ENCODE data around the gene FBXO10. TPM values are rescaled to one million over a fixed set of nuclear protein-coding genes. Genes with fewer than 3 reads are reported as not detected.
"Not testable (repeated sequence)": the region's sequence is repeated elsewhere in the genome, so short reads cannot be mapped to it uniquely, and the experiment has no call there.

Gene FBXO10
- total RNA-seq, 1 donor: 28.6 TPM

GRCh38 chr9:37476930-37477329 is 99.2 kb downstream of the FBXO10 start:
- Histone ChIP-seq H3K79me2 (ENCODE audit: insufficient read depth, low read length) (no peaks in the 10 kb centered on the region), H3K27me3 (ENCODE audit: insufficient read depth, low read length) (peaks cover 7% of the 10 kb centered on the region), H3K36me3 (ENCODE audit: insufficient read depth, low read length) (no peaks in the 10 kb centered on the region), H3K9me3 (ENCODE audit: low read depth, low read length) (no peaks in the 10 kb centered on the region), H2AFZ (ENCODE audit: low read length) (no peak overlapping the region), H4K20me1 (ENCODE audit: insufficient read depth, low read length) (no peaks in the 10 kb centered on the region), H3K27ac (ENCODE audit: low read depth, low read length) (no peak overlapping the region), H3K4me1 (ENCODE audit: insufficient read depth, low read length) (peaks cover 5% of the 10 kb centered on the region), H3K4me3 (ENCODE audit: insufficient read depth, low read length) (no peak overlapping the region), H3K4me2 (ENCODE audit: insufficient read depth, low read length) (no peak overlapping the region)
- no peak for TF ChIP-seq CTCF (IDR thresholded peaks at IDR 0.05; ENCODE audit: extremely low read depth, low read depth, low read length)
- no peak for DNase-seq (ENCODE audit: insufficient read length, low spot score, missing footprints)

- peaks cover 10% of the 10 kb centered on the region for H3K4me1 ChIP-seq (ENCODE audit: insufficient read depth, low read length)
- TF ChIP-seq CTCF (IDR thresholded peaks at IDR 0.05; ENCODE audit: extremely low read depth, low read depth, low read length): no peak
- DNase-seq (ENCODE audit: insufficient read length, low spot score, missing footprints): no peak
- H3K9me3 ChIP-seq (ENCODE audit: low read depth, low read length): no peaks in the 10 kb centered on the region
- H3K27me3 ChIP-seq (ENCODE audit: insufficient read depth, low read length): peaks cover 4% of the 10 kb centered on the region
- no peak overlapping the region for H2AFZ ChIP-seq (ENCODE audit: low read length)
- H3K27ac ChIP-seq (ENCODE audit: low read depth, low read length): no peak overlapping the region
- H3K79me2 ChIP-seq (ENCODE audit: insufficient read depth, low read length): no peaks in the 10 kb centered on the region
- no peak overlapping the region for H3K4me3 ChIP-seq (ENCODE audit: insufficient read depth, low read length)
- H3K36me3 ChIP-seq (ENCODE audit: insufficient read depth, low read length): no peaks in the 10 kb centered on the region
- H3K4me2 ChIP-seq (ENCODE audit: insufficient read depth, low read length): no peak overlapping the region
- H4K20me1 ChIP-seq (ENCODE audit: insufficient read depth, low read length): no peaks in the 10 kb centered on the region
Measured at GRCh38 chr9:37474438-37474837, 101.7 kb downstream of the FBXO10 start.

GRCh38 chr9:37473982-37474381 is 102.2 kb downstream of the FBXO10 start:
- H3K4me1 ChIP-seq (ENCODE audit: insufficient read depth, low read length); H3K4me2 ChIP-seq (ENCODE audit: insufficient read depth, low read length); DNase-seq (ENCODE audit: insufficient read length, low spot score, missing footprints); H3K27me3 ChIP-seq (ENCODE audit: insufficient read depth, low read length); H4K20me1 ChIP-seq (ENCODE audit: insufficient read depth, low read length); H3K9me3 ChIP-seq (ENCODE audit: low read depth, low read length); H3K79me2 ChIP-seq (ENCODE audit: insufficient read depth, low read length); H3K4me3 ChIP-seq (ENCODE audit: insufficient read depth, low read length); H3K27ac ChIP-seq (ENCODE audit: low read depth, low read length); H3K36me3 ChIP-seq (ENCODE audit: insufficient read depth, low read length); H2AFZ ChIP-seq (ENCODE audit: low read length): not testable (repeated sequence)

GRCh38 chr9:37471942-37472684 is 104.1 kb downstream of the FBXO10 start:
- peak; percentile 82 for DNase-seq (ENCODE audit: insufficient read length, low spot score, missing footprints)
- no peak for TF ChIP-seq CTCF (IDR thresholded peaks at IDR 0.05; ENCODE audit: extremely low read depth, low read depth, low read length)
- peak overlapping the region; percentile 89 for H3K27ac ChIP-seq (ENCODE audit: low read depth, low read length)
- H2AFZ ChIP-seq (ENCODE audit: low read length): peak overlapping the region; percentile 45
- H3K79me2 ChIP-seq (ENCODE audit: insufficient read depth, low read length): no peaks in the 10 kb centered on the region
- H3K4me2 ChIP-seq (ENCODE audit: insufficient read depth, low read length): peak overlapping the region; percentile 88
- H3K4me3 ChIP-seq (ENCODE audit: insufficient read depth, low read length): peak overlapping the region; percentile 66
- H3K36me3 ChIP-seq (ENCODE audit: insufficient read depth, low read length): no peaks in the 10 kb centered on the region
- H4K20me1 ChIP-seq (ENCODE audit: insufficient read depth, low read length): no peaks in the 10 kb centered on the region
- H3K9me3 ChIP-seq (ENCODE audit: low read depth, low read length): no peaks in the 10 kb centered on the region
- H3K27me3 ChIP-seq (ENCODE audit: insufficient read depth, low read length): no peaks in the 10 kb centered on the region
- H3K4me1 ChIP-seq (ENCODE audit: insufficient read depth, low read length): peaks cover 10% of the 10 kb centered on the region
